Ascending aorta (tissue), 2 donors: ENCODE measurements around the gene MAD2L1. TPM values are rescaled to one million over a fixed set of nuclear protein-coding genes. Genes with fewer than 3 reads are reported as not detected.

ENCODE experiments used
- DNase-seq, 2 donors: peaks; one replicate each; pipeline ENCODE4 v3.0.0-alpha.2; 2019; ENCODE audit warnings: low spot score in 2 of 2
- H3K27ac ChIP-seq, 2 donors: fragments of 200-600 bp; sonication (generic); one replicate each; pipeline ENCODE4 v1.5.1; 2016 to 2017; ENCODE audit warnings: mild to moderate bottlenecking in 1 of 2
- H3K27me3 ChIP-seq: fragments of 200-600 bp; sonication (generic); one replicate; pipeline ENCODE4 v1.5.1; 2017
- H3K36me3 ChIP-seq, 2 donors: fragments of 200-600 bp; sonication (generic); one replicate each; pipeline ENCODE4 v1.5.1; 2016
- H3K4me1 ChIP-seq, 2 donors: fragments of 200-600 bp; sonication (generic); one replicate each; pipeline ENCODE4 v1.5.1; 2016 to 2017; ENCODE audit warnings: mild to moderate bottlenecking in 1 of 2
- H3K4me3 ChIP-seq, 2 donors: fragments of 200-600 bp; sonication (generic); one replicate each; pipeline ENCODE4 v1.5.1; 2016 to 2017; ENCODE audit warnings: mild to moderate bottlenecking in 1 of 2
- H3K9me3 ChIP-seq, 2 donors: fragments of 200-600 bp; sonication (generic); one replicate each; pipeline ENCODE4 v1.5.1; 2016
- intact Hi-C: fragments of 100-400 bp; cut with DNase I; formaldehyde crosslinking; loops from one replicate; pipeline ENCODE4 v1.15.1; 2023
- total RNA-seq: library from RNA; depleted of rRNA; stranded (reverse); fragments of >200 nt; gene quantifications from one replicate; pipeline ENCODE4 v1.1.0, GENCODE V29; 2016
- TF ChIP-seq, protein P1 (sequence below), 3 experiments: fragments of 200-600 bp in 2 of 3; fragments of 450-650 bp in 1 of 3; sonication (generic) in 2 of 3; IDR thresholded peaks; one replicate each; pipeline ENCODE4 v1.5.1; 2016 to 2019; ENCODE audit warnings: antibody characterized with exemption in 3 of 3, mild to moderate bottlenecking in 1 of 3, moderate library complexity in 1 of 3

MAD2L1 gene
- total RNA-seq, 1 donor from 2014 or later, result 12.8 TPM

DNA sequence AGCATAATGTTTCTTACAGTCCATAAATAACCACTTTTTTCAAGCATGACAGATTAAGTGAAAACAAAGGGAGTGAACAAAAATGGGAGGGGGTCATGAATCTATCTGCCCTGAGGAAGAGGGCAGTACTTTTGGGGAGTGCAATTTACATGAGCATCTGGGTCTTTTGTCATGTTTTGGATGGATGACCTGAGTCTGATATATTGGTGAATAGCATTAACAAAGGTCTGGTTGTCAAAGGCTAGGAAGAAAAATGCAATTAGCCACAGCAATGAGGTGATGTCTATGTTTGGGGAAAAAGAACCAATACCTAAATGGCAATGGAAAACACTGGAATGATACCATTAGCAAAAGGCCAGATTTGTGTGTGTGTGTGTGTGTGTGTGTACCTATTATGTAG lies 15.1 kb upstream of the MAD2L1 start:
- H3K36me3 ChIP-seq, result no peaks in the 10 kb centered on the region
- TF ChIP-seq, protein P1, sequence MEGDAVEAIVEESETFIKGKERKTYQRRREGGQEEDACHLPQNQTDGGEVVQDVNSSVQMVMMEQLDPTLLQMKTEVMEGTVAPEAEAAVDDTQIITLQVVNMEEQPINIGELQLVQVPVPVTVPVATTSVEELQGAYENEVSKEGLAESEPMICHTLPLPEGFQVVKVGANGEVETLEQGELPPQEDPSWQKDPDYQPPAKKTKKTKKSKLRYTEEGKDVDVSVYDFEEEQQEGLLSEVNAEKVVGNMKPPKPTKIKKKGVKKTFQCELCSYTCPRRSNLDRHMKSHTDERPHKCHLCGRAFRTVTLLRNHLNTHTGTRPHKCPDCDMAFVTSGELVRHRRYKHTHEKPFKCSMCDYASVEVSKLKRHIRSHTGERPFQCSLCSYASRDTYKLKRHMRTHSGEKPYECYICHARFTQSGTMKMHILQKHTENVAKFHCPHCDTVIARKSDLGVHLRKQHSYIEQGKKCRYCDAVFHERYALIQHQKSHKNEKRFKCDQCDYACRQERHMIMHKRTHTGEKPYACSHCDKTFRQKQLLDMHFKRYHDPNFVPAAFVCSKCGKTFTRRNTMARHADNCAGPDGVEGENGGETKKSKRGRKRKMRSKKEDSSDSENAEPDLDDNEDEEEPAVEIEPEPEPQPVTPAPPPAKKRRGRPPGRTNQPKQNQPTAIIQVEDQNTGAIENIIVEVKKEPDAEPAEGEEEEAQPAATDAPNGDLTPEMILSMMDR (IDR thresholded peaks at IDR 0.05), result no peak
- H3K9me3 ChIP-seq, result no peaks in the 10 kb centered on the region
- no peak overlapping the region for H3K27ac ChIP-seq
- no peak overlapping the region for H3K4me3 ChIP-seq
- DNase-seq, result no peak
- intact Hi-C loops, result no loop called here
- no peaks in the 10 kb centered on the region for H3K27me3 ChIP-seq
- no peaks in the 10 kb centered on the region for H3K4me1 ChIP-seq

DNA sequence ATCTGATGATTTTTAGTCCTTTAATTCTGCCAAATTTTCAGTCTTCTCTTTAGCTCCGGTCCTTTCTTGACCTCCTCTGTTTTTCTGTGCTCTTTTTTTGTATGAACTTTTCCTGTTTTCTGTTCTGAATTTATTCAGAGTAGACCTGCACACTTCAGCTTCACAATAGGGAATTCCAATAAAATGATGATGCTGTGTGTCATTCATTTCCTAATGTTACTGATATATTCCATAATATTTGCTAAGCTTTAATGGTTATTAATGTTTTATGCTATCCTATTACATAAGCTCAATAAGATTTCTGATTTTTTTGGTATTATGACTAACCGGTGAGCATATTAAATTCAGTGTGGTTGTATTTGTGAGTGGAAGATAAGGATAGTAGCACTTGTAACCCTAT lies 13.9 kb upstream of the MAD2L1 start:
- Histone ChIP-seq H3K4me1 (no peaks in the 10 kb centered on the region), H3K27me3 (no peaks in the 10 kb centered on the region), H3K4me3 (no peak overlapping the region), H3K27ac (no peak overlapping the region), H3K36me3 (no peaks in the 10 kb centered on the region), H3K9me3 (no peaks in the 10 kb centered on the region)
- intact Hi-C loops, result no loop called here
- TF ChIP-seq, protein P1 (IDR thresholded peaks at IDR 0.05), result no peak
- no peak for DNase-seq

DNA sequence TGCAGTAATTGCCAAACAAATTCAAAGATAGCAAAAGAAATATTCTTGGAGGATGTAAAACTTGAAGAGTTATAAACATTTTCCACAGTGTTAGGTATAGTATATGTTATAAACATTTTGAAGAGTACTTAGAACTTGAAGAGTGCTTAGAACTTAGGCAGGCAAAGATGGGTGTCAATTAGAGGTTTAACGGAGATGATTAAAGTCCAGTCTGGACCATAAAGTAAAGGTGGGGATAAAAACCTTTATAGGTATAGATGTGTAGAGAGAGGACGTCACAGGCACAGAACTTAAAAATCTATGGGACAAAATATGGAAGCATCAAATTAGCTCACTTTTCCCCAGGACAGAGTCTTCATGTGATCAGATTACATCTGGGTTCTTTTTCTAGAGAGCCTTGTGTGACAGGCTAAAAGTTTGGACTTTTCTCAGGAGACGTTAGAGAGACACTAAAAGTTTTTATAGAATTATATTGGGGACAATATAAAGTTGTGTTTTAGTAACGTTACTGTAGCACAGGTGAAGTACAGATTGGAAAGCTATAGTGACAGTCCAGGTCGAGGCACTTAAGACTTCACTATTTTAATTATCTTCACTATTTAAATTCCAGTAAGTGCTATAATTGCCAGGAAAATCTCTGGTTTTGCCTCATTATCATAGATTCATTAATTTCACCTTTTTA lies 13.3 kb upstream of the MAD2L1 start:
- DNase-seq, result no peak
- TF ChIP-seq, protein P1 (IDR thresholded peaks at IDR 0.05), result no peak
- intact Hi-C loops, result no loop called here
- Histone ChIP-seq H3K27me3 (no peaks in the 10 kb centered on the region), H3K36me3 (no peaks in the 10 kb centered on the region), H3K4me1 (no peaks in the 10 kb centered on the region), H3K4me3 (no peak overlapping the region), H3K27ac (no peak overlapping the region), H3K9me3 (no peaks in the 10 kb centered on the region)

DNA sequence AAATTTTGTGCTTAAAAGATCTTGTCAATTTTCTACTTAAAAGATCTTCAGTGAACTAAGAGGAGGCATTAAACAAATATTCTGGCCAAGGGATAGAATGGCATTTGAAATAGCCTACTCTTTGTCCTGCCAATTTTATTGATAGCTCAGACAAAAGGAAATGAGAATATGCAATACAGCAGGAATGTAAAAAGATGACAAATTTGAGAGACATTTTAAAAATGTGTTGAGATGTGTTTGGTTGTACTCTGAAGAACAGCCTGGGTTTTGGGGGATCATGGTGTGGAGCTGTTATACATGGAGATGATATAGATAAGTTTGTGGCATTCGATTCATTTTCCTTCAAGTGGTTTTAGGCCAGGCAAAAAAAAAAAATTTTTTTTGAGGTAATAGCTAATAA lies 11.6 kb upstream of the MAD2L1 start:
- intact Hi-C loops, result no loop called here
- TF ChIP-seq, protein P1 (IDR thresholded peaks at IDR 0.05), result no peak
- no peaks in the 10 kb centered on the region for H3K4me1 ChIP-seq

DNA sequence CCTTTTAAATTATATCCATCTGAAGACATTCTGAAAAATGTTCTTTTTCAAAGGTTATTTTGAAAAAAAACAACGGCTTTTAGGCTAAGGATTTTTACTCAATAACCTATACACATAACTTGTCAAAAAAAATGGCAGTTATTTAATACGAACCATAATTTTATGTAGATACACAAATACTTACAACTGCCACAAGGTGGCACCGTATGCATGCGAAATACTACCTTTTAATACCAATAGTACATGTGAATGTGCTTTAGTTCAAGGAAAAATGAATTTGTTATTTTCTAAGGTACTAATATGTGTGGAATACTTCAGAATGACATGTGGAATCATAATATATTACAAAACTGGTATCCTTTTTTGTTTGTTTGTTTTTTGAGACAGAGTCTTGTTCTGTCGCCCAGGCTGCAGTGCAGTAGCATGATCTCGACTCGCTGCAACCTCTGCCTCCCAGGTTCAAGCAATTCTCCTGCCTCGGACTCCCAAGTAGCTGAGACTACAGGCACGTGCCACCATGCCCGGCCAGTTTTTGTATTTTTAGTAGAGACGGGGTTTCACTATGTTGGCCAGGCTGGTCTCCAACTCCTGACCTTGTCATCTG lies 4.6 kb upstream of the MAD2L1 start:
- intact Hi-C loops, result loop anchor here (5.0 kb wide), 1 partner anchor 1026 kb away; no protein-coding TSS in a partner anchor
- Histone ChIP-seq H3K36me3 (no peaks in the 10 kb centered on the region), H3K27me3 (no peaks in the 10 kb centered on the region), H3K4me1 (peaks cover 0 to 16% of the 10 kb centered on the region in 2 donors), H3K4me3 (no peak overlapping the region), H3K9me3 (no peaks in the 10 kb centered on the region), H3K27ac (no peak overlapping the region)
- TF ChIP-seq, protein P1 (IDR thresholded peaks at IDR 0.05), result peak; percentile 58 to 78 (median 68)
- no peak for DNase-seq

More for the DNA sequence above, 11.6 kb upstream of the MAD2L1 start:
- DNase-seq, result no peak
- no peaks in the 10 kb centered on the region for H3K9me3 ChIP-seq
- H3K4me3 ChIP-seq, result no peak overlapping the region
- no peak overlapping the region for H3K27ac ChIP-seq
- no peaks in the 10 kb centered on the region for H3K36me3 ChIP-seq
- no peaks in the 10 kb centered on the region for H3K27me3 ChIP-seq
